Osteoblast (primary cell): Measurements from ENCODE around the gene PLCB4. TPM values are rescaled to one million over a fixed set of nuclear protein-coding genes. Genes with fewer than 3 reads are reported as not detected.

Experiments used
- DNase-seq: peaks from one replicate; pipeline ENCODE4 v3.0.0; 2011; ENCODE audit warnings: low spot score, mixed read lengths; ENCODE audit not compliant: insufficient read length; ENCODE audit errors: missing footprints
- H2AFZ ChIP-seq: 2 replicates; pipeline ENCODE4 v1.6.0; 2011; ENCODE audit warnings: mild to moderate bottlenecking, low read length
- H3K27ac ChIP-seq: 2 replicates; pipeline ENCODE4 v1.5.1; 2011; ENCODE audit warnings: mild to moderate bottlenecking, low read depth, low read length, moderate library complexity
- H3K27me3 ChIP-seq: 2 replicates; pipeline ENCODE4 v1.6.0; 2012; ENCODE audit warnings: mild to moderate bottlenecking, control low read depth, inconsistent platforms, low read length, moderate library complexity; ENCODE audit not compliant: insufficient read depth
- H3K36me3 ChIP-seq: 2 replicates; pipeline ENCODE4 v1.5.1; 2011; ENCODE audit warnings: mild to moderate bottlenecking, low read length, control low read depth, moderate library complexity; ENCODE audit not compliant: insufficient read depth
- H3K4me1 ChIP-seq: 2 replicates; pipeline ENCODE4 v1.5.1; 2011; ENCODE audit warnings: mild to moderate bottlenecking, low read length, control low read depth, moderate library complexity; ENCODE audit not compliant: insufficient read depth
- H3K4me2 ChIP-seq: 2 replicates; pipeline ENCODE4 v1.6.0; 2011; ENCODE audit warnings: mild to moderate bottlenecking, low read length; ENCODE audit not compliant: insufficient read depth
- H3K4me3 ChIP-seq: fragments of 200-600 bp; sonication (generic); 3 replicates; pipeline ENCODE4 v1.5.1; 2012; ENCODE audit warnings: mild to moderate bottlenecking, low read length, inconsistent platforms; ENCODE audit not compliant: insufficient read depth
- H3K79me2 ChIP-seq: 2 replicates; pipeline ENCODE4 v1.6.0; 2012; ENCODE audit warnings: mild to moderate bottlenecking, low read length, control low read depth, inconsistent platforms; ENCODE audit not compliant: insufficient read depth
- H3K9me3 ChIP-seq: 2 replicates; pipeline ENCODE4 v1.5.1; 2011; ENCODE audit warnings: low read depth, low read length, control low read depth
- H4K20me1 ChIP-seq: 2 replicates; pipeline ENCODE4 v1.6.0; 2012; ENCODE audit warnings: mild to moderate bottlenecking, low read length, control low read depth; ENCODE audit not compliant: insufficient read depth
- total RNA-seq: library from RNA; depleted of rRNA; stranded (reverse); fragments of >200 nt; gene quantifications from 2 replicates; pipeline ENCODE4 v1.2.3, GENCODE V29; 2012
- TF ChIP-seq, protein P1 (sequence below): IDR thresholded peaks from 2 replicates; pipeline ENCODE4 v1.5.1; 2011; ENCODE audit warnings: mild to moderate bottlenecking, low read depth, low read length, moderate library complexity; ENCODE audit errors: extremely low read depth

Gene PLCB4
- total RNA-seq, 1 donor, result 13.0 TPM

DNA sequence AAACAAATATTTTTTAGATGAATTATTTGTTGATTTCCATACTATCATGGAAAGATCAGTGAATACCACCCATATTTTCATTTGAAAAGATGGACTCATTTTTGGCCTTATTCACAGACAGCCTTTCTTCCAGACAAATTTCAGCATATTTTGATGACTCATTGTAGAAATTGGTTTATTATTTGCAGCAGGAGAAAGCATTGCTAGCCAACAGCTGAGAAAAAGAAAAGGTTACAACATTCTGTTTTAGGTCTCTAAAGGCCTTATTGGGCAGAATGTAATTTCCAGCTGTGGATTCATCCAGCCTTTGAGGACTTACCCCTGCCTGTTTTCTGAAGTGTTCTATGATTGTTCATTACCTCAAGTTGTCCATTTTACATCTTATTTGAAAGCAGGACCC, 201.9 kb downstream of the PLCB4 start:
- Histone ChIP-seq H4K20me1 (no peaks in the 10 kb centered on the region), H3K27me3 (no peaks in the 10 kb centered on the region), H3K79me2 (peaks cover 7% of the 10 kb centered on the region), H2AFZ (no peak overlapping the region), H3K27ac (peak overlapping the region; percentile 41), H3K4me2 (no peak overlapping the region), H3K4me1 (peaks cover 24% of the 10 kb centered on the region), H3K36me3 (no peaks in the 10 kb centered on the region), H3K9me3 (no peaks in the 10 kb centered on the region), H3K4me3 (no peak overlapping the region)
- TF ChIP-seq, protein P1, sequence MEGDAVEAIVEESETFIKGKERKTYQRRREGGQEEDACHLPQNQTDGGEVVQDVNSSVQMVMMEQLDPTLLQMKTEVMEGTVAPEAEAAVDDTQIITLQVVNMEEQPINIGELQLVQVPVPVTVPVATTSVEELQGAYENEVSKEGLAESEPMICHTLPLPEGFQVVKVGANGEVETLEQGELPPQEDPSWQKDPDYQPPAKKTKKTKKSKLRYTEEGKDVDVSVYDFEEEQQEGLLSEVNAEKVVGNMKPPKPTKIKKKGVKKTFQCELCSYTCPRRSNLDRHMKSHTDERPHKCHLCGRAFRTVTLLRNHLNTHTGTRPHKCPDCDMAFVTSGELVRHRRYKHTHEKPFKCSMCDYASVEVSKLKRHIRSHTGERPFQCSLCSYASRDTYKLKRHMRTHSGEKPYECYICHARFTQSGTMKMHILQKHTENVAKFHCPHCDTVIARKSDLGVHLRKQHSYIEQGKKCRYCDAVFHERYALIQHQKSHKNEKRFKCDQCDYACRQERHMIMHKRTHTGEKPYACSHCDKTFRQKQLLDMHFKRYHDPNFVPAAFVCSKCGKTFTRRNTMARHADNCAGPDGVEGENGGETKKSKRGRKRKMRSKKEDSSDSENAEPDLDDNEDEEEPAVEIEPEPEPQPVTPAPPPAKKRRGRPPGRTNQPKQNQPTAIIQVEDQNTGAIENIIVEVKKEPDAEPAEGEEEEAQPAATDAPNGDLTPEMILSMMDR, result no peak
- DNase-seq, result no peak

DNA sequence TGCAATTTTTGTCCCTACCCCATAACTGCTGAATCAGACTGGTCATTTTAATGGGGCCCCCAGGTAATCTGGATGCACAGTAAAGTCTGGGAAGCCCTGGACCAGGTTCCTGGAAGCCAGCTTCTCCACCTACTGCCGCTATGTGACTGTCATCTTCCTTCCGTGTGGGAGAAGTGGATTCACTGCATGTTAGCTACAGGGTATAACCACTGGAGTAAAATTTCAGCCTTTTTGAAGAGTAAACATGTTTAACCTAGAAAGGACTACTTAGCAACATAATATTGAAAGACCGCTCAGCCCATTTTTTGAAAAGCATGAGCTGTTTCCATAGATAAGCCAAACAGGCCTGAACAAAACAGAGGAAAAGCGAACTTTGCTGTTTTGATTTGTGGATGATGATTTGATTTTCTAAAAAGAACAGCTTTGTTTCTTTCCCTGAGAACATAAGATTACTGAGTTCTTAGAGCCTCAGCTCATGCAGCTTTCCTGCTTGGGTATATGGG, 208.1 kb downstream of the PLCB4 start:
- Histone ChIP-seq H3K4me3 (no peak overlapping the region), H3K9me3 (no peaks in the 10 kb centered on the region), H3K27ac (no peak overlapping the region), H3K36me3 (no peaks in the 10 kb centered on the region), H4K20me1 (peaks cover 4% of the 10 kb centered on the region), H3K79me2 (peaks cover 4% of the 10 kb centered on the region), H2AFZ (no peak overlapping the region), H3K4me1 (peaks cover 4% of the 10 kb centered on the region), H3K27me3 (no peaks in the 10 kb centered on the region), H3K4me2 (no peak overlapping the region)
- no peak for DNase-seq
- TF ChIP-seq, protein P1, result no peak

DNA sequence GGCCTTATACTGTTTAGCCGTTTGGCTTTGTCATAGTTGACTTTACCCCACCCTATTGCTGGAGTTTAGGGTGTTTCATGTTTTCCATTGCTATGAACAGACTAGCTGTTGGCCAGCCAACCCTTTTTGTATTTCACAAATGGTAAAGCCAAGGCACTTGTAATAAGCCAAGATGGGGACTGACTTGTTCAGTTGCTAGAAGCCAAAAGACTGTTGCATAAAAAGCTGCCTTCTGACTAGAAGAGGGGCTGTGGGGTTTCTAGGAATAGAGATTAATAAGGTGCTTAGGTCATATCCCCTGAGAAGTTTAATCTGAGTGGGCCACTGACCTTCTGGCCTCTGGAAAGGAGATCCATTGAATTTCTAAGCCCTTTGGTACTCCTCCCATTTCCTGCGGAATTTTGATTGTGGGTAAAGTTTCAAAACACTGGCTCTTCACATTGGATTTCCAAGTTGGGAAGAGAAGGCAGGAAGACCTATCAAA, 211.1 kb downstream of the PLCB4 start:
- Histone ChIP-seq H3K27ac (no peak overlapping the region), H3K36me3 (no peaks in the 10 kb centered on the region), H4K20me1 (peaks cover 4% of the 10 kb centered on the region), H3K9me3 (no peaks in the 10 kb centered on the region), H3K79me2 (peaks cover 3% of the 10 kb centered on the region), H2AFZ (no peak overlapping the region), H3K4me3 (no peak overlapping the region), H3K27me3 (no peaks in the 10 kb centered on the region), H3K4me2 (no peak overlapping the region), H3K4me1 (peaks cover 4% of the 10 kb centered on the region)
- TF ChIP-seq, protein P1, result no peak
- DNase-seq, result no peak

DNA sequence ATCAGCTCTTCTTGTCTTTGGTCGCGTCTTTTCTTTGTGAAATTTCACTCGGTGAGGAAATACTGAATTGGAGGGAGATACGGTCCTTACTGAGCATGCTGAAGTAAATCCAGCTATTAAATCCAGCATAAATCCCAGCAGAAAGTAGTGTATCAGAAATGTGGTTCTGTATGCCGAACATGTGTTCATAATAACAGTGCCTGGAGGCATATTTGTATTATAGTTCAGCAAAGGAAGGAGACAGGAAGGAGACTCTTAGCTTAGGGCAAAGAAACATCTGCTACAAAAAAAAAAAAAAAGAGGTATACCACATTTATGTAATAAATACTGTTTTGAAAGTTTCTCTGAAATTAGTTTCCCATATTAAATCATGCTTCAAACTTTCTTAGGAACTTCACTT, 211.8 kb downstream of the PLCB4 start:
- Histone ChIP-seq H3K79me2 (peaks cover 3% of the 10 kb centered on the region), H3K9me3 (no peaks in the 10 kb centered on the region), H2AFZ (no peak overlapping the region), H3K36me3 (no peaks in the 10 kb centered on the region), H3K4me1 (peaks cover 4% of the 10 kb centered on the region), H3K27ac (no peak overlapping the region), H3K4me3 (no peak overlapping the region), H3K27me3 (no peaks in the 10 kb centered on the region), H4K20me1 (peaks cover 4% of the 10 kb centered on the region), H3K4me2 (no peak overlapping the region)
- no peak for DNase-seq
- TF ChIP-seq, protein P1, result no peak
